HG03442 (cell line): ENCODE data around the gene COL4A6.

Source experiments
- ATAC-seq: cut with Tn5 transposase; IDR thresholded peaks from one replicate; pipeline ENCODE4 v1.9.1; 2021; ENCODE audit warnings: mild to moderate bottlenecking, moderate library complexity; ENCODE audit not compliant: unreplicated experiment

The COL4A6 gene

DNA sequence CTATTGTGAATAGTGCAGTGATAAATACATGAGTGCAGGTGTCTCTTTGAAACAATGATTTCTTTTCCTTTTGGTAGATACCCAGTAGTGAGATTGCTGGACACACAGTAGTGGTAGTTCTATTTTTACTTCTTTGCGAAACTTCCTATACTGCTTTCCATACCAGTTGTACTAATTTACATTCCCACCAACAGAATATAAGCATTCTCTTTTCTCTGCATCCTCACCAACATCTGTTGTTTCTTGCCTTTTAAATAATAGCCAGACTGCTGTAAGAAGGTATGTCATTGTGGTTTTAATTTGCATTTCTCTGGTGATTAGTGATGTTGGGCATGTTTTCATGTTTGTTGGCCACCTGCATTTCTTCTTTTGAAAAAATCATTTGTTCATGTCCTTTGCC, 105.9 kb downstream of the COL4A6 start:
- ATAC-seq = no peak

DNA sequence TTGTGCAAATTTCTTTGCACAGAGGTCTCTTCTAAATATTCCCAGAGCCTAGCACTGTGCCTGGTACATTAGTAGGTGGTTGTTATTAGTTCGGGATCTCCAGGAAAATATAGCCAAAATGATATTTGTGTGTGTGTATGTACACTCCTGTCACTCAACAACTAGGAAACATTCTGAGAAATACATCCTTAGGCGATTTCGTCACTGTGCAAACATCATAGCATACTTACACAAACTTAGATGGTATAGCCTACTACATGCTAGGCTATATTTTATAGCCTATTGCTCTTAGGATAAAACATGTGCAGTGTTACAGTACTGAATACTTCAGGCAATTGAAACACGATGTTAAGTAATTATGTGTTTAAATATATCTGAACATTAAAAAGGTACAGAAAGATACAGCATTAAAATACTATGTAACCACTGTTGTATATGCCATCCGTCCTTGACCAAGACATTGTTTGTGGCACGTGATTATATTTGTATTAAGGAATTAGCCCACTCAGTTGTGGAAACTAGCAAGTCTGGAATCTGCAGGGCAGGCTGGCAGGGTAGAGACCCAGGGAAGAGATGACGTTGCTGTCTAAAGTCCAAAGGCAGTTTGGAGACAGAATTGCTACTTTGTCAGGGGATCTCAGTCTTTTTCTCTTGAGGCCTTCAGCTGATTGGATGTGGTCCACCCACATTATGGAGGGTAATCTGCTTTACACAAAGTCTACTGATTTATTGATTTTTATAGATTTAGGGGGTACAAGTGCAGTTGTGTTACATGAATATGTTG, 106.9 kb downstream of the COL4A6 start:
- ATAC-seq = no peak

DNA sequence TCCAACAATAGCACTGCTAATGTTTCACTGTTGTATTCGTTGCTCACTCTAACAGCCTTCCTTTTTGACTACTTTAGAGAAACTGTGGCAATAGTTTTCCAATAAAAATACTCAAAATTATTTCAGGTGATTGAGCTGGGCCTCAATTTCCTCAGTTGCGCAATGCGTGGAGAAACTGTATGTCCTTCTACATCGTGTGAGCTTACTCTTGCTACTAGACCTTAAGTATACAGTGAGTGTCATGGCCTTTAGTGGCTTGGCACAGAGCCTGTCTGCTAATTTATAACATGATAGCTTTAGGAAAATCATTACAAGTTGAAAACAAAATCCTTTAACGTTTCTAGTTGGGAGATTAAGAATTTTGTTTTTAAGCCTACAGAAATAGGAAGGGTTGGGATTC, 114.5 kb downstream of the COL4A6 start:
- no peak for ATAC-seq

DNA sequence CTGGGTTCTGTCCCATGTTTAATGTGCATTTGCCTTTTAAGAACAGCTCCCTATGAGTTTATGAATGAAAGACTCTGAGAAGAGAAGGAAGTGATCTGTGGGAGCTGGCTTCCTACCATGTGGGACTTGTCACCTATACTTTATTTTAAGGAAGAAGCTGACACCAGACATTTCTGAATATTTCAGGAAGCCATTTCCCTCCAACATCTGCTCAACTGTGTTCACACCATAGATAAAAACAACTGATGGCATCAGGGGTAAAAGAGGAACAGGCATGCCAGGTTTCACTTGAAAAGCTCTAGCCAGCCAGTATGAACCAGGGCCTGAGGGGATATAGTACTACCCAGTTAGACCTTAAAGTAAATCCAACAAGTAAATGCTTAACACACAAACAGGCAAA, 116.0 kb downstream of the COL4A6 start:
- ATAC-seq = no peak

DNA sequence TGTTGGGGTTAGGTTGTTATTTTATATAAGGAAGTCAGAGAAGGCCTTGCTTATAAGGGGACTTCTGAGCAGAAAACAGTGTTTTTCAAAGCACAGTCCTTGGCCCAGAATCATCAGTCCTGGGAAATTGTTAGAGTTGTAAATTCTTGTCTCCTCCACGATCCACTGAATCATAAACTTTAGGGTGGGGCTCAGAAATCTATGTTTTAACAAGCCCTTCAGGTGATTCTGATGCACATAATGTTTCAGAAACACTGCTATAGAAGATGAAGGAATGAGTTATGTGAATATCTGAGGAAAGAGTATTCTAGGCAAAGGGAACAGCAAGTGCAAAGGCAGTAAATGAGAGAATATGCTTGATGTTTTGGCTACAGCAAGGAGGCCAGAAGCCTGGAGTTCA, 121.8 kb downstream of the COL4A6 start:
- no peak for ATAC-seq

DNA sequence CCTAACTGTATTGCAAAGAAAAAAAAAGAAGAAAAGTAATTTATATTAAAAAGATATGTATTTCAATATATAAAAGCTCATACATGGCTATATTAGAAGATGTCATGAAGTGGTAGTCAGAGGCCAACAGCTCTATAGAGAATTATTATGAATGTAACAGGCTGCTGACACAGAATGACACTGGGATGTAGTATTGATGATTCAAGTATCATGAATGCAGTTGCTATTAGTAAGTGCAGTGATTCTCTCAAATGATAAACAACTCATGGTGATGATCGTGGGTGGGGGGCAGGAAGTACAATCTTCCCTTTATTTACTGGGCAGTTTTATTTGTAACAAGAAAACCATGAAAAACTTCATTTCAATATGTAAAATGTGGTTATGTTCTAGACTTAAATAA, 124.6 kb downstream of the COL4A6 start:
- ATAC-seq = no peak

DNA sequence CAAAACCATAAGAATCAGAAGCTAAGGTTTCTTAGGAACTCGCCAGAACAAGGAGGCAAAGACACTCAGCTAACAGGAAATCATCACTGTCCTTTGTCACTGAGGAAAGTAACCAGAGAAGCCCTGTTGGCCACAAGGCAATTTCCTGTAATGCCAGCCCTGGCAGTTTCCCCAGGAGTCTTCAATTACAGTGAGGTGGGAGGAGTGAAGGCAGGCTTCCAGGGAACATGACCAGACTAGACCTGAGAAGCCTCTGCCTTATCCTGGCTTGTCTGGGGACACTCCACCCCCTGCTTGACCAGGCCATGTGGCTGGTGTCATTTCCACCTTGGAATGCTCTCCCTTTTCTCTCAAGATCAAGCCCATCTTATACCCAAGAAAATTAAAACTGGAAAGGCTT, 125.3 kb downstream of the COL4A6 start:
- no peak for ATAC-seq

DNA sequence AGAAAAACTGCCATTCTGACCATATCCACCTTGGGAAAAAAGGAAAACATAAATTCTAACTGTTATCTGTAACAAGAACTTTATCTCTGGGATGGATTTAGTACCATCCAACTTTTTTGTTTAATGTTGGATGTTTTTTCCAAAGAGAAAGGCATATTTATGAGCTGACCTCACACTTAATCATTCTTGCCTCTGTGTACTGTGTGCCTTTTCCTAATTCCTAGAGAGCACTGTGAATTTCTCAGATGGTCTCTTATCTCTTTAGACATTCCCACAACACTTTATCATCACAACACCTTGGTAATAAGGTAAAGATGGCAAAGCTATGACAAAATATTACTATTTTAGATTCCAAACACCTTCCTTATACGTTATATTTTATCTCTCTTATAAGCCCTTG, 126.2 kb downstream of the COL4A6 start:
- no peak for ATAC-seq

DNA sequence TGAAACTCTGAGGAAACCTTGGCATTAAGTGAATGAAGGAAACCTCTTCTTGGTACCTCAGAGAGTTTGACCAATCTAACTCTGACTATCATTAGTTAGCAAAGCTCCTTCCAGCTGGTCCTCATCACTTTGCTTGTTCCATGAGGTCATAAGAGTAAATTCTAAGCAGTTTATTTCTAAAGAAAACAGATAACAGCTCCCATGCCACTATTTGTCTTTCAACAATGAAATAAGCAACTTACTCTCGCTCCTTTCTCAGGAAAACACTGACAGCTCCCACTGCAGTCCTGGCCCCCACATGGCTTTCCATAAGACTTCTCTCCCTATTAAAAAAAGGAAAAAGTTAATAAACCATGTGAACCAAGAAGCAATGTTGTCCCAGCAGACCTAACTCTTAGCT, 127.7 kb downstream of the COL4A6 start:
- ATAC-seq = no peak

DNA sequence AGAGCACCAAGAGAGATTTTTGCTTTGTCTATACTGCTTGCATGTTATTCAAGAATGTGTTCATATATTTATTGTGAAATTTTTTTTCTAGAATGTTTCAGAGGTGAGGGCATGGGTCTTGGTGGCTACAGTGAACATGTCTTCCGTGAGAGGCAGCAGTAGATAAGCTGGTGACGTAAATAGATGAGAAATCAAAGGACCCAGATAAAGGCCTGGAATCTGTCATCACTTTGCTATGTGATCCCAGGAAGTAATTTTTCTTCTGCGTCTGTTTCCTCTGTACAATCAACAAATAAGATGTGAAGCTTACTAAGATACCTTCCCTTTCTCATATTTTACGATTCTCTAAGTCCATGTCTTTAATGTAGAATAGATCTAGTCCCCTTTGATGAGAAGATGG, 129.1 kb downstream of the COL4A6 start:
- no peak for ATAC-seq

DNA sequence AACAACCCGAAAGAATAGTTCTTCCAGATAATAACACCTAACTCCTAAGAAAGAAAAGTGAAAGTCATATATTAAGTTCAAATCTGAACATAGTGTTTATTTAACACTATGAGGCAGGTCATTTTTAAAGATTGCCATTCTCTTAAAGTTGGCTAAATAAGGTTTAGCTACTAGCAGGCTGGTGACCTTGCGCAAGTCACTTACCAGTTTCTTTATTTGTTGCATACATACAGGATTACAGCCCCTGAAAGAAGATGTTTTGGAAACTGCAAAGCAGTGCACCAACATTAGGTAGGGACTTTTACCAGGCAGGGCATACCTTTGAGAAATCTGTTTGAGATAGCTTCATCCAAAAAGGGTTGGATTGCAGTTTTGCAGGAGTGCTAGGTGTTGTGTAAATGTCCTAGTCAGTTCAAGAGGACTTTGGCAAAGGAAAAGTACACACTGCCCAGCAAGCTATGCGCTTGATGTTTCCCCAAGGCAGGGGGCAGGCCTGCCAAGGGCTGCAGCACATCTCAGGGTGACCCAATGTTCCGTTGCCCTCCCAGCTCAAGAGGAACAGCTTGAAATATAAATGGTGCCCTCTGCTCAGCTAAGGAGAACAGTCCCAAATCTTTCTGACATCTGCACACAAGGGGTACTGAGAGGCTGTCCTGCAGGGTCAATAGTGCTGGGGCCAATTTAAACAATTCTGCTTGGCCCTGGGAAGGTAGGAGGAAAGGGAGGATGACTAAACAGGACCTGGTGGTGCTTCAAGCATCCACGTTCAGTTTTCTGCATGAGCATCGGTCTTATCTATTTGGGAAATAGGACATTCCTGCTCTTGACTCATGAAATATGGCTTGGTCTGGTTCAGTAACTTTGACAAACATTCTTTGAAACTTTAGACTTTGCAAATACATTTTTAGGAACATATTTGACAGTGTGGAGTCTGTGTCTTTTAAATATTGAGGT, 130.8 kb downstream of the COL4A6 start:
- no peak for ATAC-seq

DNA sequence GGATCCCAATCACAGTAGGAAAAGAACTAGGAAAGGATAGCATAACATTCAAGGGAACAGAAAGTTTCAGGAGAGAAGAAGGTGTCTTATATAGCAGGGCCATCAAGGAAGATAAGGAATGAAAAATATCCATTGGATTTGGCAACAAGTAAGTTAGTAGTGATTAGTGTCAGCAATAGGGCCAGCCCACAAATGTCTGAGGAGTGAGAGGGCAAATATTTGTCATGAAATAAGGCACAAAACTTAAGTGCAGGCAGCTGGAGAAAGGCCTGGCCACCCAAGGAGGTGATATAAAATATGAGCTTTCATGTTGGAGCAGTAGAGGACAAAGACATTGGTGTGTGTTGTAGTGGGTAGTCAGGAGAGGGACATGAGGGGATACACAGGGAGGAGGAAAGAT, 132.1 kb downstream of the COL4A6 start:
- no peak for ATAC-seq

DNA sequence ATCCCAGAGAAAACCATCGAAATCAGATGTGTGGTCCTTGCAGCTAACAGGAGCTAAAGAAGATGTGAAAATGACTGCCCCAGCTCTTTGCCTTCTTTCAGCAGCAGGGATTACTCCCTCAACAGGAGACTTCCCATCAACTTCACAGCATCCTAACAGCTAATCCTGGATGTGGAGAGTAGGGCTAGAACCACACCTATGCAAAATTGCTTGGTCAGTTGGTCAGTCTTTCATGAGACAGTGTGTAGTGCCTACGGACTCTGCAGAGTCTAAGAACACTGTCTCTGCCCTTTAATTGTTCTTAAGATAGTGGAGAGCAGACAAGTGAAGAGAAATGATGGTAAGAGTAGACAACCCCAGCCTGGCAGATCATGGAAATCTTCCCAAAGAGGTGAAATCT, 133.5 kb downstream of the COL4A6 start:
- ATAC-seq = no peak

DNA sequence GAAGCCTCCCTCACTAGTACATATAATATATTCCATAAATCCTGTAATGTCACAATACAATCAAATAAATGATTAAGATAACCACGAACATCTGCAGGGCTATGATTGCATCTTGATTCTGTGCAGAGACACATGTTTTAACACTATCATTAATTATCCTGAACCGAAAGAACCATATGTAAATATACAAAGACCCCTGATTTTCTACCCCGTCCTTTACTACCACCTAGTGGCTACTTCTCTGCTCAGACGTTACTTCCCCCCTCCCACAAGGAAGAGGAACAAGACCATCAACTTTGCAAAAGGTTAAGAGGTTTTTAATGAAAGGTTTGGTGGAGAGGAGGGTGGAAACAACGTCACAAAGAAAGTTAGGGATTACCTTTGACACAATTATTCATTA, 134.0 kb downstream of the COL4A6 start:
- no peak for ATAC-seq

DNA sequence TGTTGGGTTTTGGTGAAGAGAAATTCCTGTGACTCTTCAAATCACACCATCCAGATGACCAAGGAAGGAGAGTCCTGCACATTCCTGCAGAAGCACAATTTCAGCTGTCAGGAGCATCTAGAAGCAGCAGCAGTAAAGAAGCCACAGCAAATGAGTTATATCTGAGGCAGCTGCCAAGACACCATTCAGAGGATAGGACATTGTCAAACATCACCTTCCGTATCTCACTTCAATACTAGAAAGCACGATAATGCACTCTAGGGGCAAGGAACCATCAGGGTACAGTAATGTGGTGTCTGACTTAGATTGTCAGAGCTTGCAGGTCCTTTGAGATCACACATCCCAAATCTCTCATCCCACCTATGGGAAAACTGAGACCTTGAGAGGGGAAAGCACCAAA, 134.5 kb downstream of the COL4A6 start:
- ATAC-seq = no peak

DNA sequence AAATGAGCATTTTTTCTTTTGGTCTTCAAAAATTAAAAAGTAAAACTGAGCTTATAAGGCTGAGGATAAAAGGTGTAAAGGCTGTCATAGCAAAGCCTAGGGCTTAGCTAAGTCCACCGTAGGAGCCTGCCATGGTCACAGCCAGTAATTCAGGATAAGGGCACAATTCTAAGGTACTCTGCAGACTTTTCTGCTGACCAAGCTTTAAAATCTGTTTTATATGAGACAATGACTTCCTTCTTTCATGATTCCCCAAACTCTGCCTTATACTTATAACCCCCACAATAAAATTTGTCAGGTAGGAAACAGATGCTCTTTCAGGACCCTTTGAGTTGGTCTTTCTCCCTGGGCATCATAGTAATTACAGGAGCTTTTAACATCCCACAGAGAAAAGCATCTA, 138.5 kb downstream of the COL4A6 start:
- no peak for ATAC-seq

DNA sequence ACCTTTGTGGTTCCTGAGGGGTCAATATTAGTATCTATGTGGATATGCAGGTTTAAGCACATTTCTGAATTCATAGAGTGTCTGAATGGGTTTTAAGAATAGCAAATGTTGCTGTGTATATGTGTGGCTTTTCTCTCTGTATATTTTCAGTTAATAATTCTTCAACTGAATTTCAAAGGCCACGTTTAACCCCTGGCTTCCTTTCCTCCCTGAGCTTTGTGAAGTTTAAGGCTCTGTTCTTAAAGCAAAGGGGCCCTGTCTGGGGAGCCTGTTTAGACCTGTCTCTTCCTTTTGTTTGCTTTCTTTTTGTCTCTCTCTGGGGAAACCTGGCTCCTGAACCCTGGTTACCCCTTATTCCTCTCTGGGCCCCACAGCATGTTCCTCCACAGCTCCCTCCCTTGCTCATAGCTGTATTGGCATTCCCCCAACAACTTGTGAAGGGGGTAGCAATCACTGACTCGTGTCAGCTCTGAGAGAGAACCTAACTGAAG, 139.1 kb downstream of the COL4A6 start:
- ATAC-seq = peak; percentile 82

DNA sequence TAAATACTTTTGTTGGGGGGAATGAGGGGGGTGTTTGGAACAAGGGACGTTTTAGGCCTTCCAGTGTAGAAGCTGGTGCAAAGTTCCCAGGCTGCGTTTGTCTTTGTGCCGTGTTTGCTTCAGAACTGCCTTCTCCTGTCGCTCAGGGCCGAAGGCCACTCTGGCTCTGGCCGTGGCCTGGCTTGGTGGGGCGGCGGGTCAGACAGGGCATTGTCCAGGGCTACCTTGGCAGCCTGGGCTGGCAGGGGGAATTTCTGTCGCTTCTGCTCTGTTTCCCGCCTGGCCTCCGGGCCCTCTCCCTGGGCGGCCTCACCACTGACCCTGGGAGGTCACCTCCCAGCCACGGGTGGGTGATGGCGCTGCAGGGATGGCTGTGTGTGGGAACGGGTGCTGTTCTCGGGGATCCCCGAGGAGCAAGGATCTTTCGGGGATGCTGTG, 140.0 kb downstream of the COL4A6 start:
- no peak for ATAC-seq

DNA sequence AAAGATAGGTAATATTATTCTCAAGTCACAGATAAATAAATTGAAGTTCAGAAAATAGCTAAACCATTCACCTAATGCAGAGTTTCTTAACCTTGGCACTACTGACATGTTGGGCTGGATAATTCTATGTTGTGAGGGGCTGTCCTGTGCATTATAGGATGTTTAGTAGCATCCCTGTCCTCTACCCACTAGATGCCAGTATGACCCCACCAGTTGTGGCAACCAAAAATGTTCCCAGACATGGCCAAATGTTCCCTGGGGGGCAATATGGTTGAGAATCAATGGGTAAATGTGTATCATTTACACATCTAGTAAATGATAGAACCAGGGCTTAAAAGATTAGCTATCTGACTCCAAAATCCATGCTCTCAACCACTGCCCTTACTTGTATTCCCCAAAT, 140.9 kb downstream of the COL4A6 start:
- no peak for ATAC-seq

DNA sequence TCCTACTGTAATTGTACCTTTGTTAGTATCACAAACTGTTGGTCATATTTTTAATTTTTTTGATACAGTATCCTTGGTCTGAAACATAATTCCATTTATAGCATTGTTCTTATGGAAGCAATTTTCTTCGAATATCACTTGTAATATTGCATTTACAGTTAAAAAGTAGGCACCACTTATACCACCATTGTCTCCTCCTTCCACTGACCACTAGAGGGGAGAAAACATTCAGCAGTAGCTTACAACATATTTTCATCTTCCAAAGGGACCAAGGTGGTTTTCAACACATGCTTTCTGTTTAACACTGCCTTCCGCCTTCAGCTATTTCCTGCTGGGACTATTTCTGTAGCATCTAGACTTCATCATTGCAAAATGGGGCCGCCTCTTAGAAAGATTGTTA, 146.2 kb downstream of the COL4A6 start:
- ATAC-seq = no peak

DNA sequence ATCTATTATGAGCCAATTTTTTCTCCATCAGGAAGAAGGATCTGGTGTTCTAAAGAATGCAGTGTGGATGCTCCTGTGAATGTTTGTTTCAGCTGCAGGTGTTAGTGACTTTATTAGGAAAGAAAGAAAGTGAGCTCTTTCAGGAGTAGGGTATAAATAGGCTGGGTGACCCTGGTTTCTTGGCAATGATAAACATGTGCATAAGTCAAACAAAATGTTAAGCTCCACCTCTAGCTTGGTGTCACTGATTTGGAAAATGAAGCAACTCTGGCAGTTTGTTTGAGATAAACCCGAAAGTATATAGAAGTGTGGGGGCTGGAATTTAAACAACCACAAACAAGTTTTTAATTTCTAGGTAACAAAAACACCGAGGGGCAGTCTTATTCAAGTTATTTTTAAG, 152.3 kb downstream of the COL4A6 start:
- no peak for ATAC-seq

DNA sequence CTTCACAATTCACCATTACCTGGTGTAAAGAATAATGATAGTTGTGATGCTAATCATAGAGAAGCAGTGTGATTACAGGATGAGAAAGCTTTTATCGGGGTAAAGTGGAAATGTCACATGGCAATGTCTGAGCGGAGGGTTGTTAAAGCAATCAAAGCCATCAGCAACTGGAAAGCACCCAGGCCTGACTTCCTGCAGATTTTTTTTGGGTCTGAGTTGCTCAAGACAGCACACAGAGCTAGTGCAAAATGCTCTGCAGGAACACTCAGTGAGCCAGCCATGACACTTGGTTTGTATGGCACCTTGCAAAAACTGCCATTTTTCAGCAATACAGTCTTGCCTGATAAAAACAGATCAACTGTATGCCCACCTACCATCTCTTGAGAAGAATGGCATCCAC, 152.9 kb downstream of the COL4A6 start:
- ATAC-seq = no peak
